Stimulated activated CD4-positive, alpha-beta T cell treated with anti-CD3 and anti-CD28 coated beads, Interleukin-15, amount 100 ng/mL, for 24 hours (primary cell): ENCODE data around the gene FRK.
"Not testable (repeated sequence)": the region's sequence is repeated elsewhere in the genome, so short reads cannot be mapped to it uniquely, and the experiment has no call there.

Experiments used
- DNase-seq: peaks from one replicate; pipeline ENCODE4 v3.0.0-alpha.2; 2020

FRK gene

DNA sequence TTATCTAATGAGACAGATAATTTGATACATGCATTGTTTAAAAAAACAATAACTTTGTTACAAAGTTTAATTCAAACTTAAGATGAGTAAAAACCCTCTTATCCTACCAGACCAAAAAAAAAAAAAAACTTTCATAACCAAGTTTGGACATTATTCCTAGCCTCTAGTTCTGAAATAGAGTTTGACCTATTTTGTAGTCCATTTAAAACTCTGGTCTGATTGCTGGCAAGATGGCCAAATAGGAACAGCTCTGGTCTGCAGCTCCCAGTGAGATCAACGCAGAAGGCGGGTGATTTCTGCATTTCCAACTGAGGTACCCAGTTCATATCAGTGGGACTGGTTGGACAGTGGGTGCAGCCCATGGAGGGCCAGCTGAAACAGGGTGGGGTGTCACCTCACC lies 125.9 kb downstream of the FRK start:
- DNase-seq: no peak

DNA sequence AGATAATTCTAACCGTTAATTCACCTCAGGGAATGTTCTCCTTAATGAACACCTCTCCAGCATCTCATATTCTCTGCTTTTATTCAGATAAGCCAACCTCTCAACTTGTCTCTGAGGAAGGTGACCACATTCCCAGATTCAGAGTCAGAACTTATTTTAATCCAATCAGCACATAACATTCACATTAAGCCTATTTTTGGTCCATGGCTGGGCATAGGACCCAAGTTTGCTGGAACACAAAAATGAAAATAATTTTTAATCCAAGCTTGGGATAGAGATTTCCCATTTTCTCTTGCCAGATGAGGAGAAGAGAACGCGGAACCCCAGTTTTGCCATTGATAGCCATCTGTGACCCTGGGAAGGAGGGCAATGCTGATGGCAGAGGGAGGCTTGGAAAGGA lies 126.5 kb downstream of the FRK start:
- DNase-seq: no peak

DNA sequence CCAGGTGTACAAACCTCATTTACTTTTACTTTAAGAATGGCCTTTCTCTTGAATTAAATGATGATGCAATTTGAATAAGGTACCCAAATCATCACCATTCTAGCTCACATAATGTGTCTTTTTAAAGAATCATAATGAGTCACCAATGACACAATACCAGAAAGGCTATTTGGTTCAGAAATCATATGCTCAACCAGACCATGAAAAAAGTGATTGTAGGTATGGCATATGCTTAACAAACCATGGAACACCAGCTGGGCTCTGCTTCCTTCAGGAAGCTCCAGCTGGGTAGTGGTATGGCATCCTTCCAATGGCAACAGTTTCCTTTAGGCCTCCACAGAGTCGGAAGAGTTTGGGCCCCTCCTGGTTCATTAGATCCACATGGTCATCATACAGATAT lies 128.2 kb downstream of the FRK start:
- no peak for DNase-seq

DNA sequence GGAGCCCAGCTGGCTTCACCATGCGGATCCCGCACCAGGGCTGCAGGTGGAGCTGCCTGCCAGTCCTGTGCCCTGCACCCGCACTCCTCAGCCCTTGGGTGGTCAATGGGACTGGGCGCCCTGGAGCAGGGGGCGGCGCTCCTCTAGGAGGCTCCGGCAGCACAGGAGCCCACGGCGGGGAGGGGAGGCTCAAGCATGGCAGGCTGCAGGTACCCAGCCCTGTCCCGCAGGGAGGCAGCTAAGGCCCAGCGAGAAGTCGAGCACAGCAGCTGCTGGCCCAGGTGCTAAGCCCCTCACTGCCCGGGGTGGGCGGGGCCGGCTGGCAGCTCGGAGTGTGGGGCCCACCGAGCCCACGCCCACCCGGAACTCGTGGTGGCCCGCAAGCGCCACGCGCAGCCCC lies 132.7 kb downstream of the FRK start:
- not testable (repeated sequence) for DNase-seq

DNA sequence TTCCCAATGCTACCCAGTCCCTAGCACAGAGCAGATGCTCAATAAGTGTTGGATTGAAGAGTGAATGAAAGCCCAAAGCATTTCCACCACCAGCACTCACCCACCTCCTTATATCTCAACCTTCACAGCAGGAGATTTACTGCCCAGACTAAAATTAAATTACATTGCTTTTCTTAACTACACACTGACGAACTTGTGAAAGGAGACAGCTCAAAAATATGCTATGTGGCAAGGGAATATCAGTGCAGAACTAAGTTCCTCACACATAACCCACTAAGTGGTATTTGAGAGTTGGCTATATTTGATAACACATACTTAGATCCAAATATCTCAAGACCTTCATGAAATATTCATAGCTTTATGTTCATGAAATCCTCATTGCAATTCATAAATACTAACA lies 137.7 kb downstream of the FRK start:
- DNase-seq: no peak

DNA sequence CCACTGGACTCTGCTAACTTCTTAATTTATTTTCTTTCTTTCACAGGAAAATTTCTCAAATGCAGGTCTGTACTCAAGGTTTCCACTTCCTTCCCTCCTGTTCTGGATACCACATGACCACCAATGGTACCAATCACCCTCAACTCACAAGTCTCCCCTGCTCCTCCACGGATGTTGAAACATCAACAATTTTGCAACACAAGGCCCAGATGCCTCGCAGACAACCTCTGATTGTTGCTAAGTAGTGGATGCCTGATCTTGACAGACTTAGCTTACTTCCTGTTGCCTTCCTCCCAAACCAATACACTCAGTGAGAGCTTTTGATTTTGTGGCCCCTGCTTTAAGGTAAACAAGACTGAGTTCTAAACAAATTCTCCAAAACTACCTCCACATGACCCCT lies 146.6 kb downstream of the FRK start:
- DNase-seq: no peak

DNA sequence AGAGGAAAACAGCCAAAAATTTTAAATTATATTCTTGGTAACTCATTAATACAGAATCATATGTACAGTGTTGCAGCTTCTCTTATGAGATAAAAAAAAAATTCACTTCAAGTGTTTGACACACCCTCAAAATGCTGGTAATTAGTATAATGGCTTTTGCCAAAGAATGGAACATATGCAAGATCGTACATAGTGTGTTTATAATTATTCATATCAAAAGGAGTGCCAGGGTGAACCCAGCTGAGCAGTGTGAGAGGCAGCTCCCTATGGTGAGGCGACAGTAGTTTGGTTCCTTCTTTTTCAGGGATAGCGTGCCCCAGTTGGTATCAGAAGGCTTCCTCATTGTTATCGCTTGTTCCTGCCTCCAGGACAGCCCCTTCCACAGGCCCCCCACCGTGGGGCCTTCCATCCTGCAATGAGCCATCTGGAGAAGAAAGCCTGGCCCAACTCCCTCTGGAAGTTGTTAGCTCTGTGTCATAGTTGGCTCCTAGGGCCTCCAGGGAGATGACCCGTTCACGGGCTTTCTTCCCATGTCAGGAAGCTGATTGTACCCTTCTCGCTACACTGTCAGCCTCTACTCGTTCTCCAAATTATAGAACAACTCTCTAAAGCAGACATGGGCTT lies 150.7 kb downstream of the FRK start:
- no peak for DNase-seq

DNA sequence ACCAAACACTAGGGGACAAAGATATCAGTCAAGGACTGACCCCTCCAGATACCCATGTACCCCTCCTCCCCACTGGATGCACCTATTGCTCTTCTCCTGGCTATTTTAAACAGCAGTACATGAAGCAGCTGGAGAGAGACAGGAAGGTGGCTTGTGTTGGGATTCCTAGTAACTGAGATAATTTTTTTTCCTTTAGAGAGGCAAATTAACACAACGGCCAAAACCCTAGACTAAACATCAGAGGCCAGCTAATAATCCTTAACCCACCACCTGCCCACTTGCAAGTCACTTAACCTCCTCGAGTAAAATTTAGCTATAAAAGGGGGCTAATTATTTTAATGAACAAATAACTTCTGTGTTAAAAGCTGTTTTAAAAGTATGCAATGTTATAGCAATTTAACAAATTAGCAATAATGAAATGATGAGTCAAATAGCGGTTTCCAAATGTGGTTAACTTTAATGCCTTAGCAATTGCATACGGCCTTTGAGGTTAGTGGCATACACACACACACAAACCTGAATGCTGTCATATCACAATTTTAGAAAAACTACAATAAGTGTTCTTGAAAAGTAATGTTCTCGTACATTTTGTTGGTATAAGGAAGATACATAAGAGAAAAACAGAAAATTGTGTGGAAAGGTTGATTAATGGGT lies 151.7 kb downstream of the FRK start:
- DNase-seq: no peak

DNA sequence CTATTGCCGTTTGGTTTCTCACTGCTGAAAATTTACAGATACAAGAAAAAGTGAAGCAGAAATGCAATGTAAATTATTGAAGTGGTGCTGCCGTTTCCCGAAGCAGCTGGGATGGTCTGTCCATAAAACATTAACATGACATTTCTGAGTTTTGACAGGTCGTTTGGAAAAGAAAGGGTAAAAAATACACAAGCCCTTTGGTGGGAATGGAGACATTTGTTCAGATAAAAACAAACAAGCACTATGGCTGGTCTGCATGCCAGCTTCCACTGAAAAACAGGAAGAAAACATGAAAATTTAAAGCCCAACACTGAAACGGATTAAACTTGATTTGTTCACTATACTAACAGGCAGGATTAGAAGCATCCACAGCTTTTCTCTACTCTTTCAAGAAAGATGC lies 155.2 kb downstream of the FRK start:
- DNase-seq: no peak

DNA sequence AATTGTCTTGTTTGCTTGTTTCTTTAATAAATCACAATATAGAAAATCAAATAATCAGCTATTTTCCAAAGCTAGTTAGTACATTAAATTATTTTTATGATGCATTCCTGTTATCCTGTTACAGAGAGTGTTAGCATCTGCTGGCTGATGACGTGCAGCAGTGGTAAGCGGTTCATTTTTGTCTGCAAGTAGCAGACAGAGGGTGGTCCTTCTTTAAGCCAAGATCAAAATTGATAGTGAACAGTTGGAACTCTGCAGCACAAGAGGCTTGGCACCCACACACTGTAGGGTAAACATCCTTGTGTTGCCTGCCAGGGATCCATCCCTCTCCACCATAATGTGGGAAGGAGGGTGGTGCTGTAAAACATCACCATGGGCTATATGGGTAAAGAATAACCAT lies 158.3 kb downstream of the FRK start:
- DNase-seq: no peak

DNA sequence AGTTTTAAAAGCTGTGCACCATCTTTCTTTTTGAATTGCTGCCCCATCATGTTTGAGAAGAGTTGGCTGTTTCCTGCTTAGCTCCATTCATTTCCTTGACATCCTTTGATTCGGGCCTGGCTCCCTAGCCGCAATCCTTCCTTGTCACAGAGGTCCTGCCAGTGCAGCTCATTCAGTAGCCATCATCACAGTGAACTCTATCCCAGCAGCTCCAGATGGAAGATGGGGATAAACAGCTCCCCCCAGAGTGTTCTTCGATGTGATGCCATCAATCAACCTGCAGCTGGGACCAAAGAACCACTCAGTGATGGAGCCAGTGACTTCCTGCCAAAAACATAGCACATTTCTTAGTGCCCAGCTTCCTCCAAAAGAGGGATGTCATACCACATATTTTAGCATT lies 158.8 kb downstream of the FRK start:
- DNase-seq: no peak

DNA sequence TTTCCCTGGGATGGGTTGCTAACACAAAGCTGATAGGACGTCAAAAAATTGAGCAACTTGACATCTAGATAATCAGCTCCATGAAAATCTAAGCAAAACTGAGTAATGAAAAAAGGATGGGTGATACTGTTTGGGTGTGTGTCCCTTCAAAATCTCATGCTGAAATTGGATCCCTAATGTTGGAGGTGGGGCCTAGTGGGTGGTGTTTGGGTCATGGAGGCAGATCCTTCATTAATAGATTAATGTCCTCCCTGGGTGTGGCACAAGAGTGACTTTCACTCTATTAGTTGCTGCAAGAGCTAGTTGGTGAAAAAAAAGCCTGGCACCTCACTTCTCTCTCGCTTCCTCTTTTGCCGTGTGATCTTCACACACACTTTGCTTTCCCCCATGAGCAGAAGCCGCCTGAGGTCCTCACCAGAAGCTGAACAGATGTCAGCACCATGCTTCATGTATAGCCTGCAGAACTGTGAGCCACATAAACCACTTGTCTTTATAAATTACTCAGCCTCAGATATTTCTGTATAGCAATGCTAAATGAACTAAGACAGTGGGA lies 160.9 kb downstream of the FRK start:
- DNase-seq: no peak

DNA sequence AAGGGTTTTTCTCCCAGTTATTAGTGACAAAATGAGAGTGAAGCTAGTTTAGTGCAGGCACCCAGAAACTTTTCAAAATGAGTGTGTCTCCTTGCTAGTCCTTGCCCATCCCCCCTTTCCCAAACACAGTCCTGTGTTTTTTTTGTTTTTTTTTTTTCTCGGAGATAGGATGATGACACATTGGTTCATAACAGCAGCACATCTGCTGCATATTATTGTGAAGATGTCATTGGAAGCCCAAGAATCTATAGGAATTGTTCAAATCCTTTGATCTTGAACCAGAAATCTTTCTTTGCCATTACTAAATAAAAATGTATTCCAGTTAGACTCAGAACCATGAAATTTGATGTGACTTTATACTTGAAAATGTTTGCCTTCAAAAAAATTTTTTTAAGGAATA lies 162.4 kb downstream of the FRK start:
- no peak for DNase-seq

DNA sequence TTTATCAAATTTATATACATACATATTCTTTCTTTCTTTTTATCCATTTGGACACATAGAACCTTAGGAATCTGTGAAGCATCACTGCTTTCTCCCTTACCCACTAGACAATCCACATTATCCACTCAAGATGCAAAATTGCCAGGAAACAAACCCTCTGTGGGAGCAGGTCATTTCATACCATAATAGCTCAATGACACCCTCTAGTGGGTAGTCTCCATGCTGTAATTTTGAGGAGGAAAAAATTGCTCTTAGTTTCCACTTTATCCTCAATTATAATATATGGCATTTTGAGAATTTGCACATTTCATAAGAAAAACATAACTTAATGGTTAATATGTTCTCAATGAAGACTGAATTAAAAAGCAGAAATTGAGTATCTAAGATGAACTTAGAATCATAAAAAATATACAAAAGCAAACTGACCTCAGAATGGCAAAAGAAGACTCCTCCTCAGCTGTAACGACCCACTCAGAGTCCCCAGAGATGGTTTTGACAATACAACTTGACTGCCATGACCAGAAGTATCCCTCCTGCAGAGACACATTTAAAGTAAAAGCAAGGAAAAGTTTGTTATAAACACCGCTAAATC lies 164.1 kb downstream of the FRK start:
- no peak for DNase-seq

DNA sequence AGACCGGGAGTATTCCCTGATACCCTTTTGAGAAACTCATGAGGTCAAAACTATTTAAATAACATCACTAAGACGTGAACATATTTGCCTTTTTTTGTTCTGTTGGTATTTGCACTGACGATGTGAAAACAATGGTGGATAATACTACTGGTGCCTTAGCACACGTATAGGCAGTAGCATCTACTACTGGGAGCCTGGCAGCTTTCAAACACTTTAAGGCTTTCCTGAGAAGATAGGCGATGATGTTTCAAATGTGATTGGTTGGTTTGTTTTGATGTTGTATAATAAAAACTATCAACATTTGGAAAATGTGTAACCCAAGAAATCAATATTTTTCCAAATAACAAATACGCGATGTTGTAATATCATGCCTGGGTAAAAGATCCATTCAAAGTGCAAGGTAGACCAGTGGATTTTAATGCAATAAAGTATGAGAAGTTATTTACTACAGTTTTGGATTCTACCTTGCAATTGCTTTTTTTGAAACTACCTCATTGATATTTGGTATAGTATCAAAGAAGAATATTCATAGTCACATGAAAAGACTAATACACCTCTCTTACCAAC lies 166.2 kb downstream of the FRK start:
- no peak for DNase-seq

DNA sequence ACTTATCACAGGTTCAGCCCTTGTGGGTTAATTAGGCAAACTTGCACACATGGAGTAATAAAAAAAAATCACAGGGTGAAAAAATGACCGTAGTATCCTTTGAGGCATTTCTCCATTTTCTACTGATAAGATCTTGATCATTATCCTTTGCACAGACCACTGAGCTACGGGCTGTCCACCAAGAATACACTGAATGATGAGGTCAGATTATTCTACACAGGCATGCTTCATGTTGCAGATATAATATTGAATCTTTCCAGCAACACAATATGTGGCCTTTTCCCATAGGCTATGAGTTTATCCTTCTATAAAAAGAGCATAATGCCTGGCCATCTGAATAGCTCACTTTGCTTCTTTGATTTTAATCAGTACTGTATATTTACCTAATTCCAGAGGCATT lies 168.9 kb downstream of the FRK start:
- DNase-seq: no peak

DNA sequence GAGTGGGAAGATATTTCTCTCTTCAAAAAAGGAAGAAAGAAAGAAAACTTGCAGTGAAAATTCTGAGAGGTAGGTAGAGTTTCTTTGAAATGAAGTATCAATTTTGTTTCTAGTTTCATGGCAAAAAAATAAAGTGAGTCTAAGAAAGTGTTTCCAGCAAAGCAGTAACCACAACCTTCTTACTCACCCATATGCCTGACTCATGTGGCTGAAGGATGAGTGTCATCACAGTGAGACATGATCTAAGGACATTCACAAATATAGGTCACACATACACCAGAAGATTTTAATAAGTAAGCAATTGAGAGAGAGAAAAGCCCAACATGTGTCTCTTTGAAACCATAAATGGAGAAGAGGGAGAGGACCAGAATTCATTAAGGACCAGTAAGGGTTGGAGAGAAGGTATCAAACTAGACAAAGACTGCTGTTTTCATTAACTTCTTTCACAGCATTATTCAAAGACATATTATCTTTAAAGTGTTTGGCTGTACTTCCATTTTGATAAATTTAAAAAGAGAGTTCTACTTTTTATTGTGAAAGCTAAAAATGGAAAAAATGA lies 169.5 kb downstream of the FRK start:
- DNase-seq: no peak

DNA sequence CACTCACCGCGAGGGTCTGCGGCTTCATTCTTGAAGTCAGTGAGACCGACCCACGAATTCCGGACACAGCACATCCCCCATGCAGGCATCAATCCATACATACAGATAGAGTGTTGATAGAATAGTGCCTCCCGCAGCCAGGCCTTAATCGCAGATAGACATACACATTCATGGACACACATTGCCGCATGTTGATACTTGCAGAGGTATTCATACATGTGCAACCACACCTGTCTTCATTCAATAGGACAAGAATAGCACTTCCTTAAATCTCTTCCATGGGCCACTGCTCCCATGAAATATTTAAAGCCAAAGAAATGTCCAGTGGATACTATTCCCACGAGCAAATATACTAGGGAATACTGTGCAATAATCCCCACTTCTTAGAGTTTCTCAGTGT lies 170.5 kb downstream of the FRK start:
- DNase-seq: no peak

DNA sequence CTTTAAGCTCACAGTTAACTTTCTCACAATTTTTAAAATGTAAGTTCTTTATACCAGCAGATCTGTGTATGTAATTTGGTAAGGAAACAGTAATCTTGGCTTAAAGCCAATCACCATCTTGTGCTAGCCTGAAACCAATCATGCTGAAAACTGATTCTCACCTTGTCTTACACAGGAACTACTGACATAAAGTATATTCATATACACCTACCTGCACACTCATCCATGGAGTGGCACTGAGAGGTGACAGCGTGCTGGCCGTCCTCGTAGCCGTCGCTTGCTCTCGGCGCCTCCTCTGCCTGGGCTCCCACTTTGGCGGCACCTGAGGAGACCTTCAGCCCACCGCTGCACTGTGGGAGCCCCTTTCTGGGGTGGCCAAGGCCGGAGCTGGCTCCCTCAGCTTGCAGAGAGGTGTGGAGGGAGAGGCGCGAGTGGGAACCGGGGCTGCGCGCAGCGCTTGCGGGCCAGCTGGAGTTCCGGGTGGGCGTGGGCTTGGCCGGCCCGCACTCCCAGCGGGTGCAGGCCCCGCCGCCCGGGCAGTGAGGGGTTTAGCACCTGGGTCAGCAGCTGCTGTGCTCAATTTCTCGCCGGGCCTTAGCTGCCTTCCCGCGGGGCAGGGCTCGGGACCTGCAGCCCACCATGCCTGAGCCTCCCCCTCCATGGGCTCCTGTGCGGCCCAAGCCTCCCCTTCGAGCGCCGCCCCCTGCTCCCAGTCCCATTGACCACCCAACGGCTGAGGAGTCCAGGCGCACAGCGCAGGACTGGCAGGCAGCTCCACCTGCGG lies 171.8 kb downstream of the FRK start:
- DNase-seq: not testable (repeated sequence)

DNA sequence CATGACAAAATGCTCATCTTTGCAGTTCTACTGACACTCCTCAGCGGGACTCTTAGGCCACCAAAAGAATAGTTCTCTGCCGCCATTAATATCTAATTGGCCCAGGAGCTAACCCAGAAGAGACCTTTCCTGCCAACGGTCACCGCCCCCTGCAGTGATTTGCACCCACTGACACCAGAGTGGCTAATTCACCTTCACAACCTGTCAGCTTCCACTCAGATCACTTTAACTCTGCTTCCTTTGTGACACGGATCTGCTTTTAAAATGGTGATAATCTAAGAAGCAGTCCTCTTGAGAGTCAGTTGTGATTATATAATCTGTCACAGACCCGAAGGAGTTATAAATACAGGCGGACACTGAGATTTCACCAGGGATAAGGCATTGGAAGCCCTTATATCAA lies 172.8 kb downstream of the FRK start:
- DNase-seq: no peak

DNA sequence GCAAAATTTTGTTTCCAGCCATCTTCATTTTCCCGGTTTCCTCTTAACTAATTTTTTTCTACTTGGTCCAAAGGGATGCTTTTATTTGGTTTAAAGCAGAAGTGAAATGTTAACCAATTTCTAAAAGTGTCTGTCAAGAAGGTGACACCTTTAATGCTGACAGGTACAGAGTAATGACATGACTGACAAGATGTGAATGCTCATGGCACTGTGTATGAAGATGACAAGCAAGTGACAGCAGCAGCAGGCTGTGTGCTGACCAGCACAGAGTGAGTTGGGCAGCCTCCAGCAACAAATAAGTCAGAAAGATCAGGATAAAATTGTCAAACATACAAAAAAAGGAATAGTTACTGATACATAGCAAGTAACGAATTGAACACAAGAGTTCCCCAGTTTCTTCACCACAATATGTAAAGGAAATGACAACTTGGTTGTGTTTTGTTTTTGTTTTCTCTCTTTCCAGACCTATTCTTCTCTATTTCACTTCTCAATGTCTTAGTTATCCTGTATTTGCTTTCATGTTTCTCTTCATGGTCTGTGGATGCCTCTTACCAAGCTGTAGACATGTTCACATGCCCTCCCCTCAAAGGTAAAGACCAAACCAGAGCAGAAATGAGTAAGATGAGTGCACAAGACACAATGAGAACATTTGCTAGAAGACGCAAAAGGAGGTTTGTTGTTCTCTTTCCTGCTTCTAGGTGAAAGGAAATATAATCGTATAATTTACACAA lies 174.9 kb downstream of the FRK start:
- DNase-seq: no peak

DNA sequence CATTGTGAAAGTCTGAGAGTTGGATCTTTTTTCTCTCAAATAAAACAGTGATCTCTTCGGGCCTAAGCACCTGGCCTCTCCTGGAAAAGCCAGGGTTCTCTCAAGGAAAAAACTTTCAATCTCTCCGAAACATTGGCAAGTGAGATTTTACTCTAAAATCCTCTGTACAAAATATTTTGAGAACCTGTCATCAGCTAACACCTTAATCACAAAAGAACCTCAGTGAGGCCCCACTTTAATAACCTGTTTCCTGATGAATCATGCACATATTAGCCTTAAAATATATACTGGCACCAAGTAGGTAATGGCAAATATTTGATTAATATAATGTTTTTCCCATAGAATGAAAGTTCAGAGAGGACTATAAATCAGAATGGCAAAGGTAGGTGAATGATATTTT lies 177.9 kb downstream of the FRK start:
- DNase-seq: no peak
